HUES6 (cell line): ENCODE results near the gene C1orf146.
"Not testable (repeated sequence)": the region's sequence is repeated elsewhere in the genome, so short reads cannot be mapped to it uniquely, and the experiment has no call there.

Experiments
- H3K27ac ChIP-seq: 2 replicates; pipeline ENCODE4 v1.7.0; 2013; ENCODE audit warnings: low read depth, mild to moderate bottlenecking, low read length, inconsistent platforms
- H3K27me3 ChIP-seq: 2 replicates; pipeline ENCODE4 v1.6.1; 2013; ENCODE audit warnings: low read length; ENCODE audit not compliant: control insufficient read depth, insufficient read depth
- H3K36me3 ChIP-seq: 2 replicates; pipeline ENCODE4 v1.6.1; 2013; ENCODE audit warnings: low read length; ENCODE audit not compliant: control insufficient read depth, insufficient read depth
- H3K4me1 ChIP-seq: 2 replicates; pipeline ENCODE4 v1.6.1; 2013; ENCODE audit warnings: low read length; ENCODE audit not compliant: control insufficient read depth, insufficient read depth
- H3K4me3 ChIP-seq: 2 replicates; pipeline ENCODE4 v1.5.1; 2013; ENCODE audit warnings: low read depth, low read length
- H3K9ac ChIP-seq: one replicate; pipeline ENCODE4 v1.6.1; 2013; ENCODE audit warnings: mild to moderate bottlenecking, low read length
- H3K9me3 ChIP-seq: 2 replicates; pipeline ENCODE4 v1.6.1; 2013; ENCODE audit warnings: low read depth, low read length; ENCODE audit not compliant: control insufficient read depth, insufficient read depth

C1orf146 gene

DNA sequence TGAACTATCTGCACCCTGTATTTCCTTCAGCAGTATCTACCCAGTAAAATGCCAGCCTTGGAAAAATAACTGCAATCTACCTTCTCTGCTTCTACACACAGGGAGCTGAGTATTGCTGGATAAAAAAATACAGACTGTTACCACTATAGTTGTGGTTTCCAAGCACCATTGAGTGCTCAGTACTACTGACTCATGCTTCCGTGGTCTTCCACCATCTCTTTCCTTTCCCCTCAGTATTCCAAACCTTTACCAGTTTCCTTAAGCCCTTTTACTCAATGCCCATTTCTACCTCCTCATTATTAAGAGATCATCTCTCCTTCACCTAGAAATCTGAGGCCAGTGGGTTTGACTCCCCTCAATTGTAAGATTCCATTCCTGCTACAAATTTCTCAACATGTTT, 57.2 kb downstream of the C1orf146 start:
- peaks cover 72% of the 10 kb centered on the region for H3K36me3 ChIP-seq
- no peaks in the 10 kb centered on the region for H3K27me3 ChIP-seq
- no peaks in the 10 kb centered on the region for H3K4me1 ChIP-seq
- no peaks in the 10 kb centered on the region for H3K9me3 ChIP-seq
- no peak overlapping the region for H3K27ac ChIP-seq
- H3K4me3 ChIP-seq = no peak overlapping the region
- no peak overlapping the region for H3K9ac ChIP-seq

DNA sequence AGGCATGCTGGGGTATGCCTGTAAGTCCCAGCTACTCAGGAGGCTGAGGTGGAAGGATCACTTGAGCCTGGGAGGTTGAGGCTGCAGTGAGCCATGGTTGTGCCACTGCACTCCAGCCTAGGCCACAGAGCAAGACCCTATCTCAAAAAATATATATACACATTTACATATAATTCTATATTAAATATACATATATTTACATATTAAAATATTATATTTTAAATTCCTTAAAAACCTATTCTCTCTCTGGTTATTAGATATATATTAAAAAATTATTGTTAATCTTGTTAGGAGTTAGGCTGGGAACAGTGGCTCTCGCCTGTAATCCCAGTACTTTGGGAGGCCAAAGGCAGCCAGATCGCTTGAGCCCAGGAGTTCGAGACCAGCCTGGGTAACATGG, 58.4 kb downstream of the C1orf146 start:
- Histone ChIP-seq H3K9me3 (no peaks in the 10 kb centered on the region), H3K4me3 (no peak overlapping the region), H3K36me3 (peaks cover 64% of the 10 kb centered on the region), H3K27ac (no peak overlapping the region), H3K4me1 (no peaks in the 10 kb centered on the region), H3K27me3 (no peaks in the 10 kb centered on the region), H3K9ac (no peak overlapping the region)

DNA sequence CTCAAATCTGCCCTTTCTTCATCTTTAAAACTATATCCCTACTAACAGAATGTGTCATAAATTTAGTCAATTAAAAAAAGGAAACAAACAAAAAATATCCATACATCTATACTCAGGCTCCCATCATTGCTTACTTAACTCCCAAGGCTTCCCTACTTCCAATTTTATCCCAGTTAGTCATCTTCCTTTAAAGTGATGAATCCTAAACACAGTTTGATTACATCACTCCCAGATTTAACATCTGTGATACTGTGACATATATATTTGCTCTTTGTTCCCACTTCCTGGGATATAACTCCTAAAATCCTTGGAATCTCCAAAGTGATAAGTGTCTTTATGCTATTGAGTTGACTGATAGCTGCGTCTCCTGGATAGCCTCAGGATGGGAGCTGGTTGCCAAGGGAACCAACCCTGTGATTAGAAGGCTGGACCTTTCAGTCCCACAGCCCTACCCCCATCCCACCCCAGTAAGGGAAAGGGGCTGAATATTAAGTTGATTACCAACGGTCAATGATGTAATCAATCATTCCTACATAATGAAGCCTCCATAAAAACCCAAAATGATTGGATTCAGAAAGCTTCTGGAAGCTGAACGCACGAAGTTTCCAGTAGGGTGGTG, 59.5 kb downstream of the C1orf146 start:
- H3K27ac ChIP-seq = no peak overlapping the region
- no peak overlapping the region for H3K4me3 ChIP-seq
- H3K9ac ChIP-seq = no peak overlapping the region
- no peaks in the 10 kb centered on the region for H3K4me1 ChIP-seq
- no peaks in the 10 kb centered on the region for H3K9me3 ChIP-seq
- H3K36me3 ChIP-seq = peaks cover 55% of the 10 kb centered on the region
- no peaks in the 10 kb centered on the region for H3K27me3 ChIP-seq

DNA sequence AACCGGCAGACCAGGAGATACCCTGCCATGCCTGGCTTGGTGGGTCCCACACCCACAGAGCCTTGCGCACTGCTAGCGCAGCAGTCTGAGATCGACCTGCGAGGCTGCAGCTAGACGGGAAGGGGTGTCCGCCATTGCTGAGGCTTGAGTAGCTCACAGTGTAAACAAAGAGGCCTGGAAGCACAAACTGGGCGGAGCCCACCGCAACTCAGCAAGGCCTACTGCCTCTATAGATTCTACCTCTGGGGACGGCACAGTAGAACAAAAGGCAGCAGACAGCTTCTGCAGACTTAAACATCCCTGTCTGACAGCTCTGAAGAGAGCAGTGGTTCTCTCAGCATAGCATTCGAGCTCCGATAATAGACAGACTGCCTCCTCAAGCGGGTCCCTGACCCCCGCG, 62.1 kb downstream of the C1orf146 start:
- not testable (repeated sequence) for H3K4me3 ChIP-seq, H3K4me1 ChIP-seq, H3K9ac ChIP-seq, H3K27me3 ChIP-seq, H3K9me3 ChIP-seq, H3K27ac ChIP-seq
- H3K36me3 ChIP-seq = peaks cover 31% of the 10 kb centered on the region; the same call in 1 of the 2 replicates

DNA sequence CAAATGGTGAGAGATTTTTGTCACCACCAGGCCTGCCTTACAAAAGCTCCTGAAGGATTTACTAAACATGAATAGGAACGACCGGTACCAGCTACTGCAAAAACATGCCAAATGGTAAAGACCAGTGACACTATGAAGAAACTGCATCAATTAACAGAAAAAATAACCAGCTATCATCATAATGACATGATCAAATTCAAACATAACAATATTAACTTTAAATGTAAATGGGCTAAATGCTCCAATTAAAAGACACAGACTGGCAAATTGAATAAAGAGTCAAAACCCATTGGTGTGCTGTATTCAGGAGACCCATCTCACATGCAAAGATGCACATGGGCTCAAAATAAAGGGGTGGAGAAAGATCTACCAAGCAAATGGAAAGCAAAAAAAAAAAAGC, 63.7 kb downstream of the C1orf146 start:
- not testable (repeated sequence) for H3K27ac ChIP-seq, H3K27me3 ChIP-seq, H3K4me3 ChIP-seq, H3K4me1 ChIP-seq, H3K9me3 ChIP-seq, H3K9ac ChIP-seq
- H3K36me3 ChIP-seq = peaks cover 28% of the 10 kb centered on the region

DNA sequence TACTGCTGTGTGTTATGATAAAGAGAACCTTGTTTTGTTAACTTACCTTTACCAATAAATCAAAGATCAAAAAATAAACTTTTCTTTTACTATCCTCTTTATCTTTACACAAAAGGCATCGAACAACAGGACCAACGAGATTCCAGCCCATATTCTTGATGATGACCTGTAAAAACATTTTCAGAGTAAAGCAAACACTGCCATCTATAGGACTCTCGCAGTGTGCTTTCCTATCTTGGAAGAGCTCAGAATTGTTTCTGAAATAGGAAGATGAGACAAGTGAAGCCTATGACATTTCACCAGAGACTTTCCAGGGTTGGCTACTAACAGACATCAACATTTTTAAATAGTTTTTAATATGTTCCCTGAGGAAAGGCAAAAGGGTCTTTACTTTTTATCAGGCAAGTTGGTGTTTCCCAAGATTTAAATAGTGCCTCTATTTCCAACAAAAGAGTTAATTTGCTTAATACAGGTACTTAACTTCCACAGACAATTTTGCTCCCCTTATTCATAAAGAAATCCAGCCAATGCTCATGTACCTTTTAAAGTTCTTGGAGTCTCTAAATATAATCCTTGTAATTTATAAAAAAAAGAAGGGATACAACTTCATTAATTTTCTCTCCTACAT, 73.8 kb downstream of the C1orf146 start:
- H3K9me3 ChIP-seq = no peaks in the 10 kb centered on the region
- no peak overlapping the region for H3K27ac ChIP-seq
- no peaks in the 10 kb centered on the region for H3K4me1 ChIP-seq
- H3K4me3 ChIP-seq = no peak overlapping the region
- H3K9ac ChIP-seq = no peak overlapping the region
- peaks cover 70% of the 10 kb centered on the region for H3K36me3 ChIP-seq
- no peaks in the 10 kb centered on the region for H3K27me3 ChIP-seq
